Upper lobe of left lung (tissue), 6 donors: ENCODE results near the gene SGK2. TPM values are rescaled to one million over a fixed set of nuclear protein-coding genes. Genes with fewer than 3 reads are reported as not detected.

Experiments used
- ATAC-seq, 2 donors: fragments of 200-7000 bp; cut with Tn5 transposase; one replicate each; pipeline ENCODE4 v1.9.1; 2022; ENCODE audit warnings: mild to moderate bottlenecking in 2 of 2, moderate library complexity in 2 of 2; ENCODE audit not compliant: low FRiP score in 2 of 2
- DNase-seq, 2 donors: peaks; one replicate each; pipeline ENCODE4 v3.0.0-alpha.2; 2019 to 2020
- H3K27ac ChIP-seq, 4 donors: fragments of 200-600 bp; sonication (generic); one replicate each; pipeline ENCODE4 v1.5.1; 2016 to 2019
- H3K27me3 ChIP-seq, 4 donors: fragments of 200-600 bp; sonication (generic); one replicate each; pipeline ENCODE4 v1.5.1; 2017 to 2019
- H3K36me3 ChIP-seq, 4 donors: fragments of 200-600 bp; sonication (generic); one replicate each; pipeline ENCODE4 v1.5.1; 2016 to 2019
- H3K4me1 ChIP-seq, 4 donors: fragments of 200-600 bp; sonication (generic); one replicate each; pipeline ENCODE4 v1.5.1; 2018 to 2019
- H3K4me3 ChIP-seq, 4 donors: fragments of 200-600 bp; sonication (generic); one replicate each; pipeline ENCODE4 v1.5.1; 2017 to 2019; ENCODE audit warnings: mild to moderate bottlenecking in 2 of 4, moderate library complexity in 1 of 4
- H3K9me3 ChIP-seq, 4 donors: fragments of 200-600 bp; sonication (generic); one replicate each; pipeline ENCODE4 v1.5.1; 2018 to 2019
- CTCF ChIP-seq, 6 experiments: fragments of 450-650 bp in 4 of 6; fragments of 200-600 bp in 2 of 6; sonication (generic) in 2 of 6; IDR thresholded peaks; one replicate each; pipeline ENCODE4 v1.5.1; 2016 to 2019; ENCODE audit warnings: antibody characterized with exemption in 6 of 6
- EP300 ChIP-seq, 4 donors: sonication (generic); formaldehyde crosslinking; IDR thresholded peaks; one replicate each; pipeline ENCODE4 v1.5.1; 2017; ENCODE audit warnings: antibody characterized with exemption in 4 of 4, control low read depth in 2 of 4
- POLR2A ChIP-seq, 4 donors: fragments of 450-650 bp; IDR thresholded peaks; one replicate each; pipeline ENCODE4 v1.5.1; 2016 to 2017; ENCODE audit warnings: antibody characterized with exemption in 4 of 4, mild to moderate bottlenecking in 2 of 4
- POLR2AphosphoS5 ChIP-seq, 2 donors: sonication (generic); formaldehyde crosslinking; IDR thresholded peaks; one replicate each; pipeline ENCODE4 v1.5.1; 2017; ENCODE audit warnings: antibody characterized with exemption in 2 of 2
- WGBS, 2 donors: methylation state at CpG; one replicate each; pipeline ENCODE4 v1.1.5; 2017 to 2018; 5-methylcytosine and 5-hydroxymethylcytosine counted together
- total RNA-seq, 6 donors: library from RNA; depleted of rRNA in 4 of 6; stranded (reverse); fragments of >200 nt in 4 of 6; gene quantifications; one replicate each; pipeline versions ENCODE4 v1.1.0 to v1.2.1, GENCODE V29; 2016 to 2021
- donor health status: DM: no; HTN: no; CAD: no; lungs with moderate emphysema.
- donor health status: DM: no; HTN: yes; CAD: no; lungs with severe emphysema.

Gene SGK2
- total RNA-seq, 6 donors from 2014 or later = 0.91 to 1.9 (median 1.1) TPM

DNA sequence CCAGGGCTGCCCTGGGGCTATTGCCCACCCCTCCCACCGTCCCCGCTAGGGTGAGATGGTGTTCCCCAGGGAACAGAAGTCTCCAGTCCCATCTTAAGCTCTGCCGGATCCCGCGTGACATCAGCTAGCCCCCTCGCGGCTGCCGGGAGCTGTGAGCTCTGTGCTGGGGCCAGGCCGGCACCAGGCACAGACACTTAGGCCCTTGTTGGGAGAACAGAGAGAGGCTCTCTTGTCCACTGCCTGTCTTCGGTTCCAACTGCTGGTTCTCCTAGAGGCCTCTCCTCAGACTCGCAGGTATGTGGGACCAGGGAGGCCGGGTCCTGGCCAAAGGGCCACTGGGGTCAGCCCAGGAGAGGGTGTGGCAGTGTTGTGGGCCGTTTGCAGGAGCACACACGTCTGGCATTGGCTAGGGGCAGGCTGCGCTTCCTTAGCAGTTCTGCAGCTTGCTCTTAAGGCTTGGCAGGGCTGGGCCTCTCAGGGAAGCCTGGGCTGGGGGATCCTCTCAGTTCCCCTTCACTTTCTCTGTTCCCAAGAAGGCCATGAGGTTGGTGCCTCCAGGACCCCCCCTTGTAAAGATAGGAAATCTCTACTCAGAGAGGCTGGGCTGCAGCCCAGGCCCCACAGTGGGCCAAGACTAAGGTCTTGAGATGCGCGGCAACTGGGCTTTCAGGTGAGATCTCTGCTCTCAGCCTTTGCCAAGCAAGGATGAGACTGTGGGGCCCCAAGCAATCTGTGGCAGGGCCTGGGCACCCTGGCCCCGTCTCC, 6.3 kb downstream of the SGK2 start:
- H3K27ac ChIP-seq = no peak overlapping the region
- H3K27me3 ChIP-seq = no peaks in the 10 kb centered on the region
- peak in 1 of 2 donors; percentile 69 for DNase-seq
- H3K4me1 ChIP-seq = peaks cover 0 to 5% (median 2%) of the 10 kb centered on the region in 4 donors
- 78 to 100% methylated on average over 2 to 13 of the region's 18 CpGs for WGBS, 2 donors
- no peak for ATAC-seq
- no peaks in the 10 kb centered on the region for H3K36me3 ChIP-seq
- no peak for TF ChIP-seq POLR2AphosphoS5 (IDR thresholded peaks at IDR 0.05)
- TF ChIP-seq POLR2A (IDR thresholded peaks at IDR 0.05) = no peak
- no peak for TF ChIP-seq CTCF (IDR thresholded peaks at IDR 0.05)
- no peak for TF ChIP-seq EP300 (IDR thresholded peaks at IDR 0.05)
- no peaks in the 10 kb centered on the region for H3K9me3 ChIP-seq
- no peak overlapping the region for H3K4me3 ChIP-seq

DNA sequence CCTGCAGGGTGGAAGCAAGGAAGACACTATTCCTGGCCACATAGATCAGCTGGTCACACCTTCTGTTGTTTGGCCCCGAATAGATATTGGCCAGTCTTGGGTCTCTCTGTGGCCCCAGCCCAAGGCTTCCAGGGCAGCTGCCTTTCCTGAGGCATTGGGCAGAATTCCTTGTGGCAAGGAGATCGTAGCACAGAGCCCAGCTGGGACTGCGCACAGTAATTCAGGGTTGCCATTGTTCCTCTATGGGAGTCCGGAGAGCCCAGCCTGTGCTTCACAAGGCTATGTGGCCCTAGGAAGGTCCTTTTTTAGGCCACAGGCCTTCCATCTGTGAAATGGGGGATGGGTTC, 6.9 kb downstream of the SGK2 start:
- Histone ChIP-seq H3K9me3 (no peaks in the 10 kb centered on the region), H3K4me1 (peaks cover 0 to 5% (median 2%) of the 10 kb centered on the region in 4 donors), H3K36me3 (no peaks in the 10 kb centered on the region), H3K4me3 (no peak overlapping the region), H3K27ac (no peak overlapping the region), H3K27me3 (no peaks in the 10 kb centered on the region)
- no peak for ATAC-seq
- WGBS, 2 donors = 80 to 92% methylated on average over 1 to 4 of the region's 4 CpGs
- no peak for DNase-seq
- TF ChIP-seq POLR2AphosphoS5 (IDR thresholded peaks at IDR 0.05) (no peak), POLR2A (IDR thresholded peaks at IDR 0.05) (no peak), EP300 (IDR thresholded peaks at IDR 0.05) (no peak), CTCF (IDR thresholded peaks at IDR 0.05) (no peak)

- Histone ChIP-seq H3K4me1 (peaks cover 0 to 5% (median 2%) of the 10 kb centered on the region in 4 donors), H3K27ac (no peak overlapping the region), H3K9me3 (no peaks in the 10 kb centered on the region), H3K4me3 (no peak overlapping the region), H3K36me3 (no peaks in the 10 kb centered on the region), H3K27me3 (no peaks in the 10 kb centered on the region)
- TF ChIP-seq POLR2AphosphoS5 (IDR thresholded peaks at IDR 0.05) (no peak), POLR2A (IDR thresholded peaks at IDR 0.05) (no peak), CTCF (IDR thresholded peaks at IDR 0.05) (no peak), EP300 (IDR thresholded peaks at IDR 0.05) (no peak)
- DNase-seq (no peak), ATAC-seq (no peak)
- WGBS, 2 donors = 74 to 78% methylated on average over 8 to 9 of the region's 9 CpGs
Measured at GRCh38 chr20:43567477-43567876, 8.7 kb downstream of the SGK2 start.

DNA sequence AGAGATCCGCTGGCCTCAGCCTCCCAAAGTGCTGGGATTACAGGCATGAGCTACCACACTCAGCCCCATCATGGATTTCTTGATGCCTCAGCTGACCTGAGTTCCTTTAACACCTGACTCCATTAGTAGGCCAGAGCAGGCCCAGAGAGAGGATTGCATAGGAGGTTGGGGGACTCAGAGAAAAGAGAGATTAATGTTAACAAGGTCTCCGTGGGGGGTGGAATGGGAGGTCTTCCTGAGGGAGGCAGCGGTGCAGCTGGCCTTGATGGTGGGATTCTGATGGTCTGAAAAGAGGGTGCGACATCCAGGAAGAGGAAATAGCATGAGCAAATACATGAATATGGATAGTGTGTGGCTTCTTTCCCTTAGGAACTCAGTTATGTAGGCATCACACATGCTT, 9.9 kb downstream of the SGK2 start:
- Histone ChIP-seq H3K27me3 (no peaks in the 10 kb centered on the region), H3K27ac (no peak overlapping the region), H3K4me3 (no peak overlapping the region), H3K4me1 (peaks cover 0 to 1% (median under 1%) of the 10 kb centered on the region in 4 donors), H3K9me3 (no peaks in the 10 kb centered on the region), H3K36me3 (no peaks in the 10 kb centered on the region)
- 85 to 92% methylated on average over 4 of the region's 4 CpGs for WGBS, 2 donors
- ATAC-seq (no peak), DNase-seq (no peak)
- no peak for TF ChIP-seq POLR2AphosphoS5 (IDR thresholded peaks at IDR 0.05)
- no peak for TF ChIP-seq CTCF (IDR thresholded peaks at IDR 0.05)
- no peak for TF ChIP-seq EP300 (IDR thresholded peaks at IDR 0.05)
- TF ChIP-seq POLR2A (IDR thresholded peaks at IDR 0.05) = no peak

- no peak overlapping the region for H3K4me3 ChIP-seq
- H3K27me3 ChIP-seq = no peaks in the 10 kb centered on the region
- no peak overlapping the region for H3K27ac ChIP-seq
- TF ChIP-seq CTCF (IDR thresholded peaks at IDR 0.05) (no peak), EP300 (IDR thresholded peaks at IDR 0.05) (no peak), POLR2AphosphoS5 (IDR thresholded peaks at IDR 0.05) (no peak), POLR2A (IDR thresholded peaks at IDR 0.05) (no peak)
- H3K36me3 ChIP-seq = no peaks in the 10 kb centered on the region
- 92 to 93% methylated on average over 3 to 10 of the region's 10 CpGs for WGBS, 2 donors
- DNase-seq (no peak), ATAC-seq (no peak)
- H3K4me1 ChIP-seq = no peaks in the 10 kb centered on the region
- no peaks in the 10 kb centered on the region for H3K9me3 ChIP-seq
Measured at GRCh38 chr20:43569282-43569681, 10.5 kb downstream of the SGK2 start.
